H4 (cell line): ENCODE measurements around the gene LRRC8C. TPM values are rescaled to one million over a fixed set of nuclear protein-coding genes. Genes with fewer than 3 reads are reported as not detected.
A peak's percentile ranks its signal among the peaks of the same experiment; 100 is the strongest.
"Not testable (repeated sequence)": the region's sequence is repeated elsewhere in the genome, so short reads cannot be mapped to it uniquely, and the experiment has no call there.

Experiments used
- DNase-seq: peaks from one replicate; pipeline ENCODE4 v3.0.0-alpha.2; 2015; ENCODE audit warnings: low spot score
- total RNA-seq: library from RNA; depleted of rRNA; stranded (reverse); fragments of >200 nt; shearing (Covaris generic); gene quantifications from 2 replicates; pipeline ENCODE4 v1.2.3, GENCODE V29; 2014; rRNA removed

LRRC8C gene
- total RNA-seq = 4.4 and 7.0 TPM in 2 replicates

- DNase-seq = peak; percentile 34
Observed at GRCh38 chr1:89632657-89633247, at the start of gene LRRC8C. Gene LRRC8C, plus strand, starts transcription at chr1:89633120. Its CDS starts 53,354 bp downstream, at chr1:89686474.

GRCh38 chr1:89584211-89584610 lies 48.7 kb upstream of the LRRC8C start:
- no peak for DNase-seq

- no peak for DNase-seq
Observed at GRCh38 chr1:89584781-89585180, 48.1 kb upstream of the LRRC8C start.

- DNase-seq = no peak
Observed at GRCh38 chr1:89587729-89588161, 45.2 kb upstream of the LRRC8C start.

- no peak for DNase-seq
Observed at GRCh38 chr1:89588480-89588879, 44.4 kb upstream of the LRRC8C start.

DNA sequence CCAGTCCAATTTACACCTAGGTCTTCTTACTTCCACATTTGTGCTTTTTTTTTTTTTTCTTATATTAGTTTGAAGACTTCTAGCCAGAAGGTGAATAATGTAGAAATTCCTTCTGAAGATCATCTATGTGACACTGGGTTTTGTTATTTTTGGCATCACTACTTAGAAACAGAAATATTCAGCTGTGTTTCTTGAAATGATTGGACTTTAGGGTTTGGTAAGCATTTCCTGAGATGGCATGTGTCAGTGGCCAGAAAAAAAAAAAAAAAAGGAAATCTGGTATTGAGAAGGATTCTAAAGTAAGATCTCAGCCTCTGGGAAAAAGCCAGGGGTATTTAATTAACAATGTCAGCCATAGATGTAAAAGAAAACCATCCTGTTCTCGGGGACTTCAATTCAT lies 43.4 kb upstream of the LRRC8C start:
- DNase-seq = no peak

DNA sequence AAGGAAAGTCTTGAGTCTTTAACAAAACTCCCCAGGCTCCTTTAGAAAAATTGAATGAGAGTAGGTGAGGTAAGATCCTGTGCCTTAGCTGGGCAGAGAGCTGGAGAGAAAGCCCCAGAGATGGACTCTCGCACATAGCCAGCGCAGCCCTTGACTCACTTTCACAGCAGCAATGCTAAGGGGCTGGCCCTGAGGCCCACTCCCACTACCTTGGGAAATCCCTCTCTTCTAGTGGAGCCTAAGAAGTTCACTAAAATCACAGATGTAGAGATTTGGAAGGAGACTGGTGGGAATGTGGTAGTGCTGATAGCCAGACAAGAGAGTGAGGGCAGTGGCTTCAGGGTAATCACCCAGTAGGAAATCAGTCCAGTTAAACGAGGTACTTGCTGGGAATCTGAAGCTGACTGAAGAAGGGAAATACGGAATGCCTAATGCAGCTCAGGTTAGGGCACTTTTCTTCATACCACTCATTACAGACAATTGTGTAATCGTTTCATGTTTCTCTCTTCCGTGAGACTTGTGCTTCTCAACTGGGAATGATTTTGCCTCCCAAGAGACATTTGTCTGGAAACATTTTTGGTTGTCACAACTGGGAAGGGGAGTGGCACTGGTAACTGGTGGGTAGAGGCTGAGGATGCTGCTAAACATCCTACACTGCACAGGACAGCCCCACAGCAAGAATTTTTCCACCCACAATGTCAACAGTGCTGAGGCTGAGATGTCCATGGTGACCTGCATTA lies 42.4 kb upstream of the LRRC8C start:
- DNase-seq = no peak

- not testable (repeated sequence) for DNase-seq
Observed at GRCh38 chr1:89592861-89593302, 40.0 kb upstream of the LRRC8C start.

DNA sequence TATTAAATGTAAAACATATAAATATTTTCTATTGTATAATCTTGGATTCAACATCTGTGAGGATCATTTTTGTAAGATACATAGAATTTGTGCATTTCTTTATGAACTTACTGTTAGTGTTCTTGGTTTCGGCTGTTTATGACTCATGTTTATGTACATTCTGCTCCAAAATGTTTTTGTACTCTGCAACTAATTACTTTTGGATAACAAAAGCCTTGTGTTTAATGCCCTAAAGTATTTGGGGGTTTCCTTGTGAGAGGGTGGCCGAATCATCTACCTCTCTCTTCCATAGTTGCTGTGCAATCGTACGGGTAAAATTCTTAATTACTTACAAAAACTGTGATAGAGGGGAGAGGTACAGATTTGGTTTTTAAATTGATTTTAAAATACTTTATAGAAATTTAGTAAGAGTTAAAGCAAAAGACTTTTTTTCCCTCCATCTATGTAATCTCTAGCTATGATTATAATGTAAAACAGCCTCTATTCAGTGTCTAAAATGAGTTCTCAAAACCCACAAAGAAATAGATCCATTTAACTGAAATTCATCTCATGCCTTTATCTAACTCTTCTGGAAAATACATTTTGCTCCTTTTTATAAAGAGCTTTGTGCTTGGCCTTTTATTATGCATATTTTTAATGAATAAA lies 38.7 kb upstream of the LRRC8C start:
- DNase-seq = no peak

DNA sequence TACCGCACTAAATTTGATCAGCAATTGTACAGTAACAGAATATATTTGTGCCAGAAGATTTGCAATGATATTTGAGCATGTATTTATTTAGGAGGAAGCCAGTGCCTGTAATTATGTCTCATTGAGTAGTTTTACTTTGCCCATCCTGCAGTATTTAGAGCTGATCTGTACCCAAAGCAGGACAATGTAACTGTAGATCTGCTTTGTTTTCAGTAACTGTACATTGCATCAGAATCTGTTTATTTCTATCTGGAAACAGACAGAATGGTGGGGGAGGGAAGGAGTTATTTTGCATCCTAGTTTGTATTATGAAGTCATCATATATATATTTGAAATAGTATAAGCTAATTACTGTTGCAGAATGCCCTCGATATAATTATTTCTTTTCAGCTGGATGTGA lies 36.2 kb upstream of the LRRC8C start:
- DNase-seq = no peak

GRCh38 chr1:89598450-89599331 lies 34.2 kb upstream of the LRRC8C start:
- peak; percentile 9 for DNase-seq

- no peak for DNase-seq
Observed at GRCh38 chr1:89599332-89599630, 33.6 kb upstream of the LRRC8C start.

GRCh38 chr1:89600451-89601224 lies 32.3 kb upstream of the LRRC8C start:
- DNase-seq = no peak

DNA sequence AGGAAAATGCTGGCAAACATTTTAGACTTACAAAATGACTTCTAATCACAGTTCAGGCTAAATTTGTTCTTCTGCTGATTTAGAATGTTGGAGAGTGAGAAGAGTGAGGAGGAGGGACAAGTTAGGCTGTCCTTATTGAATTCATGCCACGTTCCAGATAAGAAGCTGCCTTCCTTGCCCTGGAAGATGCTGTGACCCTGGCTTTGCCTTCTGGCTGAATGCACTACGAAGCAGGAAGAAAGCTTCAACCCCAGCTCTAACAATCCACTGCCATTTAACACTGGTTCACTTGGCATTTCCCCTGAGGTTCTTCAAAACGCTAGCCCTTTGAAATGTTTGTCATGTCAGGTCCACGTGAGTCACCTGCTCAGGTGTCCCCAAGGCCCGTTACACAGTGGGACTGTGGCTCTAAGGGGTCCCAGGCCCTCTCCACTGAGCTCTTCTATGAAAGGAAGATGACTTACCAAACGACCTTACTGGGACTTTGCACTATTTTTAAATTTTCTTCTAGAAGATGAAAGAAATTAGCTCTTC lies 30.0 kb upstream of the LRRC8C start:
- DNase-seq = no peak

DNA sequence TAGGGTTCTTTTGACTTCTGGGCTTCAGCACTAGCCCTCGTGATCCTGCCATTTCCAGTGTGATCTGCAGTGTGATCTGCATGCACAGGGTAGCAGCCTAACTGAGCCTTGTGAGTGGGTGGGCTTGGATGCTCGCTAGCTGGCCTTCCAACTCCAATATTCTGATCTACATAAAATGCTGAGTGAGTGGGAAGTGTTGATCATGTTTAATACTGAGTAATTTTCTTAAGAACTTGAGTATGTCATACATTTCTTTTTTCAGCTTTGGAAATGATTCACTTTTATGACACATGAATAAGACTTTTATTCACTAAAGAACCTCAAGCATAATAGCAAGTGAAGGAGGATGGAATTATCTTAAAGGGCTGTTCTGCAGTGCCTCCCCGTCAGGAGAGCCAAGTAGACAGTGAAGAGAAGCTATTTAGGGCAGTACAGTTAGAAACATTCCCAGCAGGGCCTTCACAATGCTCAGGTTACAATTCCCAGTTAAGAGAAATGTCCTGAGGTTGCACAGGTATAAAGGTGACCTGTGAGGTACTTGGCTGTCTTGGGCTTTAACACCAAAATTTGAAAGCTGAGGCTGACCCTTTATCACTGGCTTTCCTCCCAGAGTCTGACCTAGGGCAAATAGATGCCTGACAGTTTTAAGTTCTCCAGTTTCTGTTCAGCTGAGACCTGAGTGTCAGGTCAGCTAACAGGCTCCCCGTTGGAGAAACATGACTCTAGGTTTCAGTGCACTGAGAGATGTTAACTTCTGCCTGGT lies 29.1 kb upstream of the LRRC8C start:
- no peak for DNase-seq

GRCh38 chr1:89604414-89604735 lies 28.5 kb upstream of the LRRC8C start:
- no peak for DNase-seq

DNA sequence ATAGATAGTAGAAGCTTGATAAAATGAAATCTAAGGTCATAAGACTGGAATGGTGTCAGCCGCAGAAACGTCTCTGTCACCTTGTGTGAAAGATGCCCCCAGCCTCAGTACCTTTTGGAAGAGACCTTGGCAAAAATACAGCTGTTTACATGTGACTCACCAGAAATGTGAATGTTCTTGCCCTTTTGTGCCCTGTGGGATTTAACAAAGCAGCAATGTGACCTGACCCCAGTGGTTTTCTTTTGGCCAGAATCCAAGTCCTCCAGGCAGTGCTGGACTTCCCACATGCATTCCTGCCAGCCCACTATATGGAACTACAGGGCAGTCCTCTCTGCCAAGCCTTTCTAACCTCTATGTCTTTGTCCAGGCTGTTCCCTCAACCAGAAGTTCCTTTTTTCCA lies 27.2 kb upstream of the LRRC8C start:
- DNase-seq = peak; percentile 38

DNA sequence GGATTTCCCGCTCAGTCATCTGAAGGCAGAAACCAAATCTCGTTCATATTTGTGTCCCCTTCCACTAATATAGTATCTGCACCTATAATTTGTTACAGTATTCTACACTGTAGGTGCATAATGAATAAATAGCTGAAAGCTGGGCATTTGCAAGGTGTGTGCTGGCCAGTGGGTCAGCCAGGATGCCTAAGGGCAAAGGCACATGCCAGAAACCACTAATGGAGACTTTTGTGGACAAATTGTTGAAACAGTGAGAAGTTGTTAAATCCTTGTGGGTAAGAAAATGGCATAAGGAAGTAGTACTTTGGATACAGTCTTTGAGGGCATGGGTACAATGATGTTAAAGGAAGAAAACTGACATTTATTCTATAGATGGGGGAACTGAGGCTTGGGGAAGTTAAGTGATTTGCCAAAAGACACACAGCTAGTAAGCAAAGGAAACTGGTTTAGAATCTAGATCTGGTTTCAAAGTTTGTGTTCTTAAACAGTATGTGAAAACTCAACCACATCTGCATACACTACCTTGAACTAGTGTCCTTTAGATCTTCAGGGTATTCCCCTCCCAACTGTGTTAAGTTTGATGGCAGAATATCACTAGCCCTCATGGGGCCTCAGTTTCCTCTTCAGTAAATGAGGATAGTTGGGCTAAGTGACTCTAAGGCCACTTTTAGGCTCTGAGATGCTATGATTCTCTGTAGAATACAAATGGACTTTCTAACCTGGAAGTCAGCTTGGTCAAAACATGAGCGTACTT lies 26.5 kb upstream of the LRRC8C start:
- no peak for DNase-seq

- DNase-seq = no peak
Observed at GRCh38 chr1:89607156-89607555, 25.8 kb upstream of the LRRC8C start.
